Stimulated activated CD8-positive, alpha-beta memory T cell treated with anti-CD3 and anti-CD28 coated beads, Interleukin-7, amount 100 ng/mL, for 48 hours (primary cell): ENCODE measurements around the gene ARFIP1.
"Not testable (repeated sequence)": the region's sequence is repeated elsewhere in the genome, so short reads cannot be mapped to it uniquely, and the experiment has no call there.

Experiments
- DNase-seq, 2 donors: peaks; one replicate each; pipeline ENCODE4 v3.0.0-alpha.2; 2020; ENCODE audit warnings: low read depth in 1 of 2; ENCODE audit errors: extremely low read depth in 1 of 2

The ARFIP1 gene

DNA sequence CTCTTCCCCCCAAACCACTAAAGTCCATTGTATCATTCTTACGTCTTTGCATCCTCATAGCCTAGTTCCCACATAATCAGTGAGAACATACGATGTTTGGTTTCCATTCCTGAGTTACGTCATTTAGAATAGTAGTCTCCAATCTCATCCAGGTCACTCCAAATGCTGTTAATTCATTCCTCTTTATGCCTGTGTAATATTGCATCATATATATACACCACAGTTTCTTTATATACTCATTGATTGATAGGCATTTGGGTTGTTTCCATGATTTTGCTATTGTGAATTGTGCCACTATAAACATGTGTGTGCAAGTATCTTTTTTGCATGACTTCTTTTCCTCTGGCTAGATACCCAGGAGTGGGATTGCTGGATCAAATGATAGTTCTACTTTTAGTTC is 57.2 kb downstream of the ARFIP1 start:
- no peak for DNase-seq

DNA sequence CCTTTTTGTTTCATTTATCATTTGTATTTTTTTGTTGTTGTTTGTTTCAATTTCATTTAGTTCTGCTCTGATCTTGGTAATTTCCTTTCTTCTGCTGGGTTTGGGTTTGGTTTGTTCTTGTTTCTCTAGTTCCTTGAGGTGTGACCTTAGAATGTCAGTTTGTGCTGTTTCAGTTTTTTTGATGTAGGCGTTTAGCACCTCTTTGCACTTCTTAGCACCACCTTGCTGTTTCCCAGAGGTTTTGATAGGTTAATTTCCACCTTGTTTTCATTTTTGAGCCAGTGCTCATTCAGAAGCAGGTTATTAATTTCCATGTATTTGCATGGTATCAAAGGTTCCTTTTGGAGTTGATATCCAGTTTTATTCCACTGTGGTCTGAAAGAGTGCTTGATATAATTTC is 60.0 kb downstream of the ARFIP1 start:
- not testable (repeated sequence) for DNase-seq

DNA sequence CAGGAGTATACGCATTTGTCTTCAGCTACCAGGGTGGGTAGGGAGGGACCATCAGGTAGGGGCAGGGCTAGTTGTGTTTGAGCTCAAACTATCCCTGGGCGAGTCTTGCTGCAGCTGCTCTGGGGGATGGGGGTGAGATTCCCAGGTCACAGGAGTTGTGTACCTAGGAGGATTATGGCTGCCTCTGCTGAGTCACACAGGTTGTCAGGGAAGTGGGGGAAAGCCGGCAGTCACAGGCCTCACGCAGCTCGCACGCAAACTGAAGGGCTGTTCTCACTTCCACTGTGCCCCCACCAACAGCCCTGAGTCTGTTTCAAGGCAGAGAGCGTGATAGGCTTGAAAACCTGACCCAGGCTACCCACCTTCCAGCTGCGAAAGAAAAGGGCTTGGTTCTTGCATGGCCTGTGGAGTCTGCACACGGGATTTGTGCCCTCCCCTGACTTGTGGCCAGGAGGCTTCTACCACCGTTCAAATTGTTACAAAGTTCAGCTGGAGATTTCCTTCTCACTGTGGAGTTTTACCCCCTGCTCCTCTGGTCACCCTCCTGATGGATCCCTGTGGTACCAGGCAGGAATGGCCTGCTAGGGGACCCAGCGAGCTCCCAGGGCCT is 63.8 kb downstream of the ARFIP1 start:
- no peak for DNase-seq

DNA sequence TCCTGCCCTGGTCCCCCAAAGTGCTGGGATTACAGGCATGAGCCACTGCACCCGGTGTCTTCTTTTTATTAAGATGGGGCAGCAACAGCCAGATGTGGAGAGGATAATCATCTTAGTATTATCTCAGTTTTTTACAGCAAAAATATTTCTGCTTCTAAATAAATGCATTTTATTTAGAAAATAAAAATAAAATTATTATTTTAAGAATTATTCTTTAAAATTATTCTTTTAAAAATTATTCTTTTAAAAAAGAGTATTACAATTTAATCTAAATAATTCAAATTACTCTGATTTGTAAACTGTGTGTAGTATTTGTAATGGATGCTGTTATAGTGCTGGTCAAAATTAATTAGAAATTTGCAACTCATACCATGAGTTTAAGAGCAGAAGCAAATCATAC is 67.6 kb downstream of the ARFIP1 start:
- no peak for DNase-seq

DNA sequence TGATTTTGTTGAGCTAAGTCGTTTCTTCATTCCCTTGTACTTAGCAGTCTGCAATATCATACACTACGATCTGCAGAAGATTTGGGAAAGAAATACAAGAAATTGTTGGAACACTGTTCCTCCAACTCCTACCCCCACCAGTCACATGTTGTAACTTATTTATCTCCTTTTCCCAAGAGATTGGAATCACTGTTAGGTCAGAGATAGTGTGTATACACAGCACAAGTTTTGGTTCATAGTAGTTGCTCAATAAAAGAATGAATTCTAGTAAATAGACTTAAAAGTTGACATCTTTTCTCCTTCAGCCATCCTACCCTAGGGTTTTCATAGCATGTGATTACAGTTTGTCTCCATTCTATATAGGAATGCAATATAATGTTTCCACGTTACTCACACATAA is 68.8 kb downstream of the ARFIP1 start:
- DNase-seq = no peak

DNA sequence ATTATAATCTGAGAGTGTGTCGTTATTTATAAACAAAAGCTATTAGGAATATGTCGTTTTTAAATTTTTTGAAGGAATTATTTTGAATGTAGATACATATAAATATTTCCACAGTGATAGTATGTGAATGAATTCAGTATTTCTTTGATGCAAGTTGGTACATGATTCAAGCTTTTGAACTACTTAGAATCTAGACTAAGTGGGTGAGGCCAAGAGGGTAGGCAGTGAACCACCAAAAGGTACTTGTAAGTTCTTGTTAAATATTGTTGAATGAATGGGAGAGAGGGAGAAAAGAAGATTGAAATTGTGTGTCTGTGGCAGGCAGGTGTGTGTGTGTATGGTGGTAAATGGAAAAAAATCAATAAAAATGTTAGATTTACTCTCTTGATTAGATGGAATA is 69.6 kb downstream of the ARFIP1 start:
- DNase-seq = no peak

DNA sequence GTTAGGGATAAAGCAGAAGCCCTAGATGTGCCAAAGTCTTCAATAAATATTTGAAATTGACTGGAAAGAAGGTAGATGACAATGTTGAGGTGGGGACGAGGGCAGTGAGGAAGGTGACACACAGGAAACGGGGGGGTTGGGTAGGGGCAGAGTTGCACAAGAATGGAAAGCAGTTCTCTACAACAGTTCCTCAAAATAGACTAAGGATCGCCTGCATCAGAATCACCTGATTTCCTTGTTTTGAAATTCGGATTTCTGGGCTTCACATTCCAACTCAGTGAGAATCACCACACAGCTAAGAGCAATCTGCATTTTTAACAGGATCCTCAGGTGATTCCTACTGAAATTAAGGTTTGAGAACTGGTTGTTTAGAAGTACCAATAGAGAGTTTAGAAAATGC is 70.6 kb downstream of the ARFIP1 start:
- DNase-seq = peak in 1 of 2 donors; percentile 16

DNA sequence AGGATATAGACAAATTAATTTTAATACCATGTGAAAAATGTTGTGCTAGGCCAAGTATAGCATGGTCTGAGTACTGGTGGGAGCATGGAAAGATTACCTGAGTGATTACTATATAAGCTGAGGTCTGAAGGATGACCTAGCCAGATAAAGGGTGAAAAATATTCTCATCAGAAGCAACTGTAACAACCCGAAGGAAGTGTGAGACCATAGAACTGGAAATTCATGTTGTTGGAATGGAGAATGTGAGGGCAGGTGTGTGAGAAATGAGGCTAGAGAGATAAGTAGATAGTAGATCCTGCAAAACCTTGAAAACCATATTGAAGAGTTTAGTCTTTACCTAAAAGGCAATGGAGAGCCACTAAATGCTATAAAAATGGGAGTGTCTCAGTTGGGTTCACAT is 71.5 kb downstream of the ARFIP1 start:
- DNase-seq = no peak

DNA sequence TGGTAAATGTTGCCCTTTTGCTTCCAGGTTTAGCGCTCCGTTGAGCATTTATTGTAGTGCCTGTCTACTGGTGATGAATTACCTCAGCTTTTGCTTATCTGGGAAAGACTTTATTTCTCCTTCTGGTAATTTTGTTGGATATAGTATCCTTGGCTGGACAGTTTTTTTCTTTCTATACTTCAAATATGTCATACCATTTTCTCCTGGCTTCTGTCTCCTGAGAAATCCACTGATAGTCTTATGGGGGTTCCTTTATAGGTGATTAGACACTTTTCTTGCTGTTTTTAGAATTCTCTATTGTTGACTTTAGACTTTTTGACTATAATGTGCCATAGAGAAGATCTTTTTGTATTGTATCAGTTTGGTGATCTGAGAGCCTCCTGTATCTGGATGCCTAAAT is 73.5 kb downstream of the ARFIP1 start:
- no peak for DNase-seq

DNA sequence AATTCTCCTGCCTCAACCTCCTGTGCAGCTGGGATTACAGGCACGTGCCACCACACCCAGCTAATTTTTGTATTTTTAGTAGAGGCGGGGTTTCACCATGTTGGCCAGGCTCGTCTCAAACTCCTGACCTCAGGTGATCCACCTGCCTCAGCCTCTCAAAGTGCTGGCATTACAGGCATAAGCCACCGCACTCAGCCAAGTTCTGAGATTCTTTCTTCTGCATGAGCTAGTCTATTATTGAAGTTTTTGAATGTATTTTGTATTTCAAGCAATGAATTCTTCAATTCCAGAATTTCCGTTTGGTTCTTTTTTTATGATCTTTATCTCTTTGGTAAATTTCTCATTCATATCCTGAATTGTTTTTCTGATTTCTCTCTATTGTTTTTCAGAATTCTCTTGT is 74.3 kb downstream of the ARFIP1 start:
- not testable (repeated sequence) for DNase-seq

DNA sequence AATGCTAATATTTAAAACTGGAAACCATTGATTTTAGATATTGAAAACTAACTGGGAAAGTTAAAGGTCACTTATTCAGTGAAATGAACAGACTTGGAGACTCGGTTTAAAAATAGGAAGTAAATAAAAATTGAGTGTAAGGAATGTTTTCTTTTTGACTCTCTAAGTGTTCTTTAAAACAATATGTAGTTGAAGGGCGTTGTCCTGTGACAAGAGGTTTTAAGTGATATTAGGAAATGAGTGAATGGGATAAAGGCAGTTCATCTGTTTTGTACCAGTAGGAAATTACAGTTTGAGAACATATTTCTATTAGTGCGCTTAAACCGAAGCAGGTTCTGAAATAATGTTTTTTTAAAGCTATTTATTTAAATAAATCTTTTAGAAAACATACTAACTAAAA is 77.2 kb downstream of the ARFIP1 start:
- no peak for DNase-seq

DNA sequence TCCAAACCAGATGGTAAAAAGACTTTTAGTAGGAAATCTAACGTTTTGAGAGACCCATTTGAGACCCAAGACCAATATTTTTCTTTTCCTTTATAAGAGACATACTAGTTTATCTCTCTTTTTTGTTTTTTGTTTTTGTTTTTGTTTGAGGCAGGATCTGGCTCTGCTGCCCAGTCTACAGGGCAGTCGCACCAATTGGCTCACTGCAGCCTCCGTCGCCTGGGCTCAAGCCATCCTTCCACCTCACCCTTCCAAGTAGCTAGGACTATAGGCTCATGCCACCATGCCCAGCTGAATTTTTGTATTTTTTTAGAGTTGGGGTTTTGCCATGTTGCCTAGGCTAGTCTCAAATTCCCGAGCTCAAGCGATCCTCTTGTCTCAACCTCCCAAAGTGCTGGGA is 79.2 kb downstream of the ARFIP1 start:
- DNase-seq = no peak

DNA sequence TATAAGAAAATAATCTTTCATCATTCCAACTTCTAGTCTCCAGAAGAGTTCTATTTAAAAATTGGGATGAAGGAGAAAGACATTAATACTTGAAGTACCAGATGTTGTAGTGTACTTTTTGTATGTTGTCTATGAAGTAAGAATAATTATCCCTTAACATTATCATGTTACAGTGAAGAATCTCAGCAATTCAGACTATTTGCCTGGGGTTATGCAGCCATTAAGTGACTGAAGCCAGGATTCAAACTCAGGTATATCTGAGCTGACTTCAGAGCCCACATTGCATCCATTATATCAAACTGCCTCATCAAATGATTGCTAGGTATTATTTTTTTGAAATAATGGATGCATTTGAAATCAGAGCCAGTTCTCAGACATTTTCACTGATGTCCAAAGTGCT is 80.3 kb downstream of the ARFIP1 start:
- DNase-seq = no peak

DNA sequence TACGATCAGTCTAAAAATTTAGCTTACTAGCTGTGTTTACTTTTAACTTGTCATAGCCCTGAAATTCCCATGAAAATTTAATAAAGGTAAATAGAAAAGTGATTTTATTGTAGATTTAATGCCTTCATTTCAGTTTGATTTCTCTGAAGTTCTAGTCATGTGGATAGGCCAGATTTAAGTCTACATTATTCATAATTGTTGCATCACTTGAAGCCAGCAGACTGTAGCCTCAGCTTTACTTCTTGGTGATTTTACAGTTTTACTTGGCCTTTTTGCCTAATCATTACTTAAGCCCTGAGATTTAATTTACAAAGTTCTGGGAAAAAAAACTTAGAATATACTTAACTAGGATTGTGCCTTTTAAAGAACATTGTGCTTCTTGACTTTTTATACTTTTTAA is 82.9 kb downstream of the ARFIP1 start:
- DNase-seq = no peak

DNA sequence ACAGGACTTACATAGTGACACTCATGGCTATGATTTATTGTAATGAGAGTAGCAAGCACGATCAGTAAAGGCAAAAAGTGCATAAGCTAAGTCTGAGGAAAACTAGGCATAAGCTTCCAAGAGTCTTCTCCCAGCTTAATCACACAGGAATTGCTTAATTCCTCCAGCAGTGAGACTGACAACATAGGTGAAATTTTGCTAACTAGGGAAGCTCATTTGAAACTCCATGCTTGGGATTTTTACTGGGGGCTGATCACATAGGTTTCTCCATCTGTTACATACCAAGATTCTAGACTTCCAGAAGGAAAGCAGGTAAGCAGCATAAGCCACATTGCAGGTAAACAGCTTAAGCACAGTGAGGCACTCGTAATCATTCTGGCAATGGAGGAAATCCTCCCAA is 84.6 kb downstream of the ARFIP1 start:
- no peak for DNase-seq

DNA sequence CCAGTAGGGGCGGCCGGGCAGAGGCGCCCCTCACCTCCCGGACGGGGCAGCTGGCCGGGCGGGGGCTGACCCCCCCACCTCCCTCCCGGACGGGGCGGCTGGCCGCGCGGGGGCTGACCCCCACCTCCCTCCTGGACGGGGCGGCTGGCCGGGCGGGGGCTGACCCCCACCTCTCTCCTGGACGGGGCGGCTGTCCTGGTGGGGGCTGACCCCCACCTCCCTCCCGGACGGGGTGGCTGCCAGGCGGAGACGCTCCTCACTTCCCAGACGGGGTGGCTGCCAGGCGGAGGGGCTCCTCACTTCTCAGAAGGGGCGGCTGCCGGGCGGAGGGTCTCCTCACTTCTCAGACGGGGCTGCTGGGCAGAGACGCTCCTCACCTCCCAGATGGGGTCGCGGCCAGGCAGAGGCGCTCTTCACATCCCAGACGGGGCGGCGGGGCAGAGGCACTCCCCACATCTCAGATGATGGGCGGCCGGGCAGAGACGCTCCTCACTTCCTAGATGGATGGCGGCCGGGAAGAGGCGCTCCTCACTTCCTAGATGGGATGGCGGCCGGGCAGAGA is 86.8 kb downstream of the ARFIP1 start:
- DNase-seq = not testable (repeated sequence)

DNA sequence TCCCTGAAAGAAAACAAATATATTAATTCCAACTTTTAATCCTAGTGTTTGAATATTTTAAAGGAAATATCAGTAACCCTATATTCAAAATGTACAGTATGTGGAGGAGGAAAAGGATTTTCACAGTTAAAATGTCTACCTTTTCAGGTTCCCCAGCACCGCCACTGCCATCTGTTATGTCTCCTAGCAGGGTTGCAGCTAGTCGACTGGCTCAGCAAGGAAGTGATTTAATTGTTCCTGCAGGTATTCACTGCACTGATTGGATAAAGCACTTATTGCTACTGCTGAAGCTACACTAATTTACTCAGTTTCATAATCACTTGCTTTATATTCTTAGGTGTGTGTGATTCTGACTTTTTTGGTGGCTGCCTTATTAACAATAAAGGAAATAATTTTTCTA is 90.9 kb downstream of the ARFIP1 start:
- DNase-seq = no peak

DNA sequence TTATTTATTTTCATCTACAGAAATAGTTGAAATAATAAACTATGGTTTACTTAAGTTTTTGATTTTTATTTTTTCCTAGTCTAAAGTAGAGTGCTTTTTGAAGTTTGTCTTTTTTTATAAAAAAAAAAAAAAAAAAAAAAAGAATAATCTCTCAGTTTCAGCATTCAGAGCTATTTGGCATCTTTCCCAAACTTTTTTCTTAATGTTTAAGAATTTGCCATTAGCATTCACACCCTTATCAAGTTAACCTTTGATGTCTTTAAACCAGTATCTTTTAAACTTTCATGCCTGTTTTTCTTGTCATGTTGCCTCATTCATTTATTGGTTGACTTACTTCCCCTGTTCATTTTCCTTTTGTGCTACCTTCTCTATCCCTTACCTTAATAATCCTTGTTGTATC is 95.5 kb downstream of the ARFIP1 start:
- no peak for DNase-seq

DNA sequence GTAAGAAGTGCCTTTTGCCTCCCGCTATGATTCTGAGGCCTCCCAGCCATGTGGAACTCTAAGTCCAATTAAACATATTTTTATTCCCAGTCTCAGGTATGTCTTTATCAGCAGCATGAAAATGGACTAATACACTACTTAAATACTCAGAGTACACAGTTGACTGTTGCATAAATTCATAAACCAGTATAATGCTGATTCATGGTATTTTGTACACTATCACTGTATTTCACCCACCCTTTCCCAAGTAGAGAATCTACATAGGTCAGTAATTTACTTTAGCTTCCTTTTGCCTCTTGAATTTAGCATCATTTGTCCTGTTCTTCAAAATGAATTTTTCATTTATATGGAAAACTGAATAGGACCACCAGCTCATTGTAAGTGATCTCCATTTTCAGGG is 98.1 kb downstream of the ARFIP1 start:
- no peak for DNase-seq

DNA sequence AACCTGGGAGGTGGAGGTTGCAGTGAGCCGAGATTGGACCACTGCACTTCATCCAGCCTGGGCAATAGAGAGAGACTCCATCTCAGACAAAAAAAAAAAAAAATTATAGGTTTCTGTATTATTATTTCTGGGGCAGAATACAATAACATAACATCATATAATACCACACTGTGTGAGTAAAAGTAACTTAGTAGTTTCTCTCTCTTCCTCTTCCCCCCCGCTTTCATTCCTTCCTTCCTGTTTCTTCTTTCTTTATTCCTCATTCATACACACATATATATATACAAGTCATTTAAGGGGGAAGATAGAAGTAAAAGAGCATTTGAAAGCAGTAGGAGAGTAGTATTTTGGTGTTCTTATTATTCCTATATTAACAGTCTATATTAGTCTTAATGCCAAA is 100.5 kb downstream of the ARFIP1 start:
- DNase-seq = no peak

DNA sequence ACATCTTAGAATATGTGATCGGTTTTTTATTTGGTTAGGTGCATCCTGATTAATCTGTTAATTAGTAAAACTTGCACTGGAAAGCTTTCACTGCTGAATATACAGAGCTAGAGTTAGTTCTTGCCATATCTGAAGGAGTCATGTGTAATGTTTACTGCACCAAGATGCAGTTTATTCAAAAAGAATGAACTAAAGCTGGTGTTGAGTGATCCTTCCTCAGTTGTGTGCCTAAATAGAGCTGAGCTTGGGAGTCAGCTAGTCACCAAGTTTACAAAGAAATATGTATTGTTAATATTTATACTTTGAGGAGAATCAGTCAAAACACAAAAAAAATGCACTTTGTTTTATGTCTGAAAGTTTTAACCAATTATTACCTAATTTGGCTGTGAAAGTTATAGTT is 102.2 kb downstream of the ARFIP1 start:
- DNase-seq = no peak

DNA sequence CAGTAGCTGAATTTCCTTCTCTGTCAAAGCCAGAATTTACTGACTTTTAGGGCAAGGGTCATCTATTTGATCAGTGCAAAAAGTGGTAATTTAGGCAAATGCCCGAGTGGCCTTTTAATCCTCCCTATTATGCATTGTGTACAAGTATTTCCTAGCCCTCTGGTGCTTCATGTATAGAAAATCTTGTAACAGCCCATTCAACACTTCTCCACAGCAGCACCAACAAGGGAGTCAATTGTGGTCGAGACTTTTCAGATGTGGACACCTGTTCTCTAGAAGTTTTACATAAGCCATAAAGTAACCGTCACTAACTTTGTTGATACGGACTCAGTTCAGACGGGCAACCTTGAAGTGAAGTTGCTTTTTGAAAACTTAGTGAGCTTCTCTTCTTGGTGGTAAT is 105.4 kb downstream of the ARFIP1 start:
- no peak for DNase-seq

DNA sequence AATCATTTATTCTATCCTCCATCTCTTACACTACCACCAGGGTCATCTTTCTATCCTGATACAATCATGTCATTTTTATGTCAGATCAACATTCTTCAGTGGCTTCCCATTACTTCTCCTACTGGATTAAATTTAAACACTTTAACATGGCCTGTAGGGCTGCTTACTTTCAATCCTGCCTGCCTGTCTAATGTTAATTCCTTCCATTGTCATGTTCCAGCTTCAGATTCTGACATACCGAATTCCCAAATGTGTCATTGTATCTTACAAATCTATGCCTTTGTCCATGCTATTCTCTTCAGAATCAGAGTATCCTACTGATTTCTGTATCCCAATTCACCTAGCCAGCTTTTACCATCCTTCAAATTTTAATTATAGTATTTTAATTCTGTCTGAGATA is 106.4 kb downstream of the ARFIP1 start:
- no peak for DNase-seq
